Mesothelial cell of epicardium (in vitro differentiated cells): Measurements from ENCODE around the gene PHF21B. TPM values are rescaled to one million over a fixed set of nuclear protein-coding genes. Genes with fewer than 3 reads are reported as not detected.

Experiments used
- DNase-seq, 2 experiments: peaks; one replicate each; pipeline ENCODE4 v3.0.0; 2021; ENCODE audit warnings: low spot score in 2 of 2; ENCODE audit not compliant: unreplicated experiment in 2 of 2
- H3K27ac Mint-ChIP-seq: 2 replicates; pipeline ENCODE4 v1.8.0; 2021; ENCODE audit warnings: mixed read lengths
- H3K27me3 Mint-ChIP-seq: 2 replicates; pipeline ENCODE4 v1.8.0; 2021; ENCODE audit warnings: low read depth, mixed read lengths
- H3K36me3 Mint-ChIP-seq: 2 replicates; pipeline ENCODE4 v1.8.0; 2021; ENCODE audit warnings: mixed read lengths
- H3K4me1 Mint-ChIP-seq: 2 replicates; pipeline ENCODE4 v1.8.0; 2021; ENCODE audit warnings: mixed read lengths
- H3K4me3 Mint-ChIP-seq: 2 replicates; pipeline ENCODE4 v1.8.0; 2021; ENCODE audit warnings: mild to moderate bottlenecking, moderate library complexity, mixed read lengths
- H3K9me3 Mint-ChIP-seq: 2 replicates; pipeline ENCODE4 v1.8.0; 2021; ENCODE audit warnings: mixed read lengths
- total RNA-seq: library from RNA; stranded (reverse); gene quantifications from 3 replicates; pipeline ENCODE4 v1.2.1, GENCODE V29; 2021
- TF ChIP-seq, protein P1 (sequence below): fragments of 200-600 bp; sonication (generic); IDR thresholded peaks from one replicate; pipeline ENCODE4 v1.5.0; 2021; ENCODE audit warnings: antibody characterized with exemption; ENCODE audit not compliant: unreplicated experiment

Gene PHF21B
- total RNA-seq, 1 donor from 2014 or later = 8.6 TPM

DNA sequence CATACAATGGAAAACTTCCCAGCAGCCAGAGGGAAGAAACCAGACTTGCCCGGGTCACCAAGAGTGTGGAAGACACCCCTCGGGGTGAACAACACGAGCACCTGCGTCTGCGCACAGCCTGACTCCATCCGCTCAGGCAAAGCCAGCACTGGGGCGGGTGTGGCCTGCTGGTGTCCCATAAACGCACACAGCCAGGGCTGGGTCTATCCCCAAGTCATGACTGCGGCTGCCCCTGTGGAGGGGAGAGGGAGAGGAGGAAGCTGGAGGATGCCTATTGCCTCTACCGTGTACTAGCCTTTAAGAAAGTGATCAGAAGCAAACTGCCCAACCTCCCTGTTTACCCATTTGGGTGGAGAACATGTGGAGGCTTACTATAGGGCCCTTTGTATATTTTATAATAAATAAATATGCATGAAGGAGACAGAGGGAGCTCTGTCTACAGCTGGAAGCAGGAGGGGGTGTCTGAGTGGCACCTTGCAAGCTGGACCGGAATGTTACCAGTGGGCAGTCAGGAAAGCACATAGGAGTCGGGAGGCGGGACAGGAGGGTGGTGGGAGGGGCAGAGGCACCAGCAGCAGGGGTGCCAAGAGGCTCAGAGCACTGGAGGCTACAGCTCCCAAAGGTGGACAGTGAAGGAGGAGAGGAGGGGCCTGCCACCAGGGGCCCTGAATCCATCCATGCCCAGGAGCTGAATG, 79.6 kb downstream of the PHF21B start:
- H3K4me3 Mint-ChIP-seq = no peak overlapping the region
- H3K4me1 Mint-ChIP-seq = peaks cover 20% of the 10 kb centered on the region
- no peak overlapping the region for H3K27ac Mint-ChIP-seq
- TF ChIP-seq, protein P1, sequence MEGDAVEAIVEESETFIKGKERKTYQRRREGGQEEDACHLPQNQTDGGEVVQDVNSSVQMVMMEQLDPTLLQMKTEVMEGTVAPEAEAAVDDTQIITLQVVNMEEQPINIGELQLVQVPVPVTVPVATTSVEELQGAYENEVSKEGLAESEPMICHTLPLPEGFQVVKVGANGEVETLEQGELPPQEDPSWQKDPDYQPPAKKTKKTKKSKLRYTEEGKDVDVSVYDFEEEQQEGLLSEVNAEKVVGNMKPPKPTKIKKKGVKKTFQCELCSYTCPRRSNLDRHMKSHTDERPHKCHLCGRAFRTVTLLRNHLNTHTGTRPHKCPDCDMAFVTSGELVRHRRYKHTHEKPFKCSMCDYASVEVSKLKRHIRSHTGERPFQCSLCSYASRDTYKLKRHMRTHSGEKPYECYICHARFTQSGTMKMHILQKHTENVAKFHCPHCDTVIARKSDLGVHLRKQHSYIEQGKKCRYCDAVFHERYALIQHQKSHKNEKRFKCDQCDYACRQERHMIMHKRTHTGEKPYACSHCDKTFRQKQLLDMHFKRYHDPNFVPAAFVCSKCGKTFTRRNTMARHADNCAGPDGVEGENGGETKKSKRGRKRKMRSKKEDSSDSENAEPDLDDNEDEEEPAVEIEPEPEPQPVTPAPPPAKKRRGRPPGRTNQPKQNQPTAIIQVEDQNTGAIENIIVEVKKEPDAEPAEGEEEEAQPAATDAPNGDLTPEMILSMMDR = no peak
- peaks cover 80% of the 10 kb centered on the region for H3K27me3 Mint-ChIP-seq
- no peak for DNase-seq
- H3K9me3 Mint-ChIP-seq = no peaks in the 10 kb centered on the region
- H3K36me3 Mint-ChIP-seq = no peaks in the 10 kb centered on the region

DNA sequence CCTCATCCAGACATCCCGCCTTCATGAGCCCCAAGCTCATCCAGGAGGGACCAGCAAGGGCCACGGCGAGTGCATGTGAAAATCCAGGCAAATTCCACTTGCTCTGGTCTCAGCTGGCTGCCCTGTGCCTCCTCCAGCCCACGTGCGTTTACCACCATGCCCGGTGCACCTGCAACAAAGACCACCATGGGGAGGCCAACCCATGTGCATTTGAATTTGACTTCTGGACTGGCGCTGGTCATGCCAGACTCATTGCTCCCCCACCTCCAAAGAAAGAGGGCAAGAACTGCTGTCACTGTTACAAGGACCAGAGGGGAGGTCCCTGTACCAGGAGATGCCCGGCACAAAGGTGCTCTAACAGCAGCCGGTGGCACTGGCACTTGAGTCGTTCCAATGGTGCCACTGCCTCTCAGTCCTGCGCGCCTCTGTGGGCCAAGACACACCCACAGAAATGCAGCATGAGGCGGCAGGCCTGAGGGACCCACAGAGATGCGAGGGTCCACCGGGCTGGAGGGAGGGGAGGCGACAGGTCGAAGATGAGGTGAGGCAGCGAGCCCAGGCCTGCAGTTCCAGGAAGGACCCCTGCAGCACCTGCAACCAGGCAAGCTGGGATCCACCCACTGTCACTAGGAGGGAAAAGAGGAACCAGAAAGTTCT, 80.3 kb downstream of the PHF21B start:
- Mint-ChIP-seq H3K27me3 (peaks cover 82% of the 10 kb centered on the region), H3K27ac (no peak overlapping the region), H3K4me3 (no peak overlapping the region), H3K36me3 (no peaks in the 10 kb centered on the region), H3K9me3 (peaks cover 6% of the 10 kb centered on the region), H3K4me1 (peaks cover 20% of the 10 kb centered on the region)
- no peak for DNase-seq
- TF ChIP-seq, protein P1 = no peak

DNA sequence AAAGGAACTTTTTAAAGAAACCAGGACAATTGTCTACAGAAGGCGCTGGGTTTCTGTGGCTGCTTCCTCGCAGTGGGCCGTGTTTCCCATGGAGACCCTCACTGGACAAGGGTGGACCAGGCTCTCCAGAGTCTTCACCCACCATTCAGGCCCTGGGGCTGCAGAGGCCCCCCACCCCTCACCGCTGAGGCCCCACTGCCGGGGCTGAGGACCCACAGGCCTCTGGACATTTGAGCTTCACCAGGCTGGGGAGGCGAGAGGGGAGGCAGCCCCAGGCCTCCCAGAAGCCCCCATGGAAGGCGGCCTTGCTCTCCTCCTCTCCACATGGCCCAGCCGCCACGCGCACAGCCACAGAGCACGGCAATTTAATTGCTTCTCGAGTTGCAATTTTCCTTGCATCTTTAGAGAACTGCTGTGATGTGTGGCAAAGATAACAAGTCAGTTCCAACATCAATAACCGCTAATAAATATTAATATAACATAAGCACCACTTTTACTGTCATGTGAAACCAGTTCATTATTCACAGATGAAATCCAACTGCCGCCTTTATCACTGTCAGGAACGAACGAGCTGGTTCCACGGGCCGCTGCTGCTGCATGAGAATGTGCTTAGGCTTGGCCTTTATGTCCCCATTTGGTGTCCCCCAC, 81.0 kb downstream of the PHF21B start:
- Mint-ChIP-seq H3K4me1 (peaks cover 20% of the 10 kb centered on the region), H3K9me3 (peaks cover 10% of the 10 kb centered on the region), H3K4me3 (no peak overlapping the region), H3K27me3 (peaks cover 79% of the 10 kb centered on the region), H3K36me3 (no peaks in the 10 kb centered on the region), H3K27ac (no peak overlapping the region)
- TF ChIP-seq, protein P1 = no peak
- no peak for DNase-seq

DNA sequence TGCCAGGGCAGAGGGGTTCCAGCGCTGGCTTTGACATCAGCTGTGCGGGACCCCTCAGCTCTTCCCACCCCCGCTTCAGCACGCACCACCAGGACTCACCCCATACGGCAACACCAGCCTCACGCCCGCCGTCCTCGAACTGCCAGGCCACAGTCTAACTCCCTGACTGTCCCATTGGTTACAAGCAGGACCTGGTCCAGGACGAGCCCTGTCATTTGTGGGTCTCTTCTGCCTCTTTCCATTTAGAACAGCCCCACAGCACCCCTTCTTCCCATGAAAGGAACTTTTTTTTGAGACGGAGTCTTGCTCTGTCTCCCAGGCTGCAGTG, 81.7 kb downstream of the PHF21B start:
- Mint-ChIP-seq H3K9me3 (peaks cover 10% of the 10 kb centered on the region), H3K27me3 (peaks cover 79% of the 10 kb centered on the region), H3K4me3 (no peak overlapping the region), H3K36me3 (no peaks in the 10 kb centered on the region), H3K27ac (no peak overlapping the region), H3K4me1 (peaks cover 20% of the 10 kb centered on the region)
- TF ChIP-seq, protein P1 = no peak
- no peak for DNase-seq

DNA sequence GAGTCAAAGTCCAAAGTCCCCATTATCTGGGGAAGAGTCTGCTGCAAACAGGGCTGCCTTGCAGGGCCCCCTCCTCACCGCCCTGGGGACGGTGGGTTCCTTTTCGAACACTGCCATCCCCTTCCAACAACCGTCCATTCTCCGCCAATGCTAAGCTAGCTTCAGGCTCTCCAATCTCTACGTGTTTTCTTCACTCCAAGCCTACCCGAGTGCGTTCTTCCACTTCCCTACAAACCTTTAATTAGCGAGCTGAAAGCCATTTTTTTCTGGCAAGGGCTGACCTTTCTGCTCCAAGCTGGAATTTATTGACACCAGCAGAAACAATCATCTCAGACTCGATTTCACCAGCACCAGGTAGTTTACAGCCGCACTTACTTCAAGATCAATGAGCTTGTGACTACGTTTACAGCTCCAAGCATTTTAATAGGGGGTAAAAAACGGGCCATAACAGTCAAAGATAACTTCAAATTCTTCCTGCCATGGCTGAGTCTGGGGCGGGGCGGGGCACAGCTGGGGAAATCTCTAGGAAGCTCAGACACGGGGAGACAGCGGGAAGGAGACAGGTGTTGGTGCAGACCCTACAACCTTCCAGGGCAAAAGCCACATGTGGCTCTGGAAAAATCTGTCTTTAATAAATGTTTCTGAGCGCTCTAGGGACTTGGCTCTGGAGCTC, 82.2 kb downstream of the PHF21B start:
- TF ChIP-seq, protein P1 = no peak
- Mint-ChIP-seq H3K36me3 (no peaks in the 10 kb centered on the region), H3K4me1 (peaks cover 20% of the 10 kb centered on the region), H3K4me3 (no peak overlapping the region), H3K9me3 (peaks cover 10% of the 10 kb centered on the region), H3K27ac (no peak overlapping the region), H3K27me3 (peaks cover 81% of the 10 kb centered on the region)
- DNase-seq = no peak
